Measurements from ENCODE around the gene GRM7.

DNA sequence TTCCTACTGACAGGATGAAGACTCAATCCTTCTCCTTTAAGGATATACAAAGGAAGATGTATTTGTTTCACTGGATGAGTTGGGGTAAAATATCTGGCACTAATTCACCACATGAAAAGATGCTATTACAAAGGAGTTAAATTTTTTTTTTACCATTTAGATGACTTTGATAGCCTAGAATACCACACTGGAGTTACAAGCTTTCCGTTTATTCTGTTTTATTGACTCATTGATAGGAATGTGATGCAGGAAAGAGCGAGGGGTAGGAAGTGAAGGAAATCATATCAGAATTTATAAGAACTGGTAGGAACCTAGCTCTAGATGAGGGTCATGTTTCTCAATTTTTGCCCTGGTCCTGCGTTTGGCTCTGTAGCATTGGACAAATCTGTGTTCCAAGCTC lies 427.2 kb downstream of the GRM7 start:
- no peak for TF ChIP-seq GATA3 (IDR thresholded peaks at IDR 0.05; ENCODE audit: low read depth, low read length)
- TF ChIP-seq GATA2 (IDR thresholded peaks at IDR 0.05; ENCODE audit: low read depth, low read length) = no peak

Data from SH-SY5Y (cell line).